ENCODE measurements around the gene HEATR5B.

DNA sequence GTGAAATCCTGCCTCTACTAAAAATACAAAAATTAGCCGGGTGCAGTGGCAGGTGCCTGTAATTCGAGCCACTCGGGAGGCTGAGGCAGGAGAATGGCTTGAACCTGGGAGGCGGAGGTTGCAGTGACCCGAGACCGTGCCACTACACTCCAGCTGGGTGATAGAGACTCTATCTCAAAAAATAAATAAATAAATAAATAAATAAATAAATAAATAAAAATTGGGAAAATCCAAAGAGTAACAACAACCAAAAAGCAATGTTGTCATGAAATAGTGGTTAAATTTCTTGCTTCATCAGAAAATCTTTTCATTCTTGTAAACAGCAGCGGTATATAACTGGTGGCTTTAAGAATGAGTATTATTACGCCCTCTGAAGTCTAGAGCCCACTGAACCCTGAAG lies 54.4 kb downstream of the HEATR5B start:
- TF ChIP-seq GATA2 (IDR thresholded peaks at IDR 0.05; ENCODE audit: low read depth, low read length) (no peak), GATA3 (IDR thresholded peaks at IDR 0.05; ENCODE audit: low read depth, low read length) (no peak)
